Left renal cortex interstitium (tissue), 4 donors: ENCODE results near the gene CAMP. TPM values are rescaled to one million over a fixed set of nuclear protein-coding genes. Genes with fewer than 3 reads are reported as not detected.
"Not testable (repeated sequence)": the region's sequence is repeated elsewhere in the genome, so short reads cannot be mapped to it uniquely, and the experiment has no call there.

Experiments
- DNase-seq, 4 donors: peaks; one replicate each; pipeline ENCODE4 v3.0.0-alpha.2; 2013; ENCODE audit warnings: low read depth in 4 of 4, low spot score in 2 of 4, missing footprints in 1 of 4
- polyA plus RNA-seq, 4 donors: library from polyadenylated mRNA; unstranded; fragments of 120-200 nt; gene quantifications; one replicate each; pipeline ENCODE4 v1.2.1, GENCODE V29; 2013; ENCODE audit not compliant: insufficient read length in 4 of 4

Gene CAMP
- polyA plus RNA-seq, 4 donors, result 0.79 to 1.4 (median 1.2) TPM; not detected in 1

DNA sequence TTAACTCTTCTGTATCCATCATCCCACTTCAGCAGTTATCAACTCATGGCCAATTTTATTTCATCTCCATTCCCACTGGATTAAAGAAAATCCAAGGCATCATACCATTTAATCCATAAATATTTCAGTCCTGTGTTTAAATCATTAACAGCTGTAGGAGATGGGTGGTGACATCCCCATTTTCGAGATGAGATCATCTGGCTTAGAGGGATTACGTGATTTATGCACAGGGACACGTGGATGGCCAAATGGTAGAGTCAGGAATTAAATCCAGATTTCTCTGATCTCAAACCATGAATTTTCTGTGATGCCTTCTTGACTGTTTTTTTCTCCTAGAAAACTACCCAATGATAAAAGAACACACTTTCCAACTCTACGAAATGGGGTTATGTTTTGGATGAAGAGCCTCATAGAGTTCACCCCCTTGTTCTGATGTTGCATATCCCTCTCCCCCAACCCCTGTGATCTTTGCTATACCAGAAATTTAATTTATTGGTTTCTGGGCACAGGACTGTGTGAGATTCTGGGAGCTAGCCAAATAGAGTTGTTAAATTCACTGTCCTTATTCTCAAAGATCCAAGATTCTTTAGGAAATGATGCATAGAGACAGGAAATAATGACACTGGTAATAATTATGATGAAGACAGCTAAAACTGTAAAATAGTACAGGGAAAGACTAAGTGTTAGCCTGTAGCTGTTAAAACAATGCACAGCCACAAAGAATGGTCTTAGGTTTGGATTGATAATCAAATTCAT, 25.0 kb downstream of the CAMP start:
- no peak for DNase-seq

DNA sequence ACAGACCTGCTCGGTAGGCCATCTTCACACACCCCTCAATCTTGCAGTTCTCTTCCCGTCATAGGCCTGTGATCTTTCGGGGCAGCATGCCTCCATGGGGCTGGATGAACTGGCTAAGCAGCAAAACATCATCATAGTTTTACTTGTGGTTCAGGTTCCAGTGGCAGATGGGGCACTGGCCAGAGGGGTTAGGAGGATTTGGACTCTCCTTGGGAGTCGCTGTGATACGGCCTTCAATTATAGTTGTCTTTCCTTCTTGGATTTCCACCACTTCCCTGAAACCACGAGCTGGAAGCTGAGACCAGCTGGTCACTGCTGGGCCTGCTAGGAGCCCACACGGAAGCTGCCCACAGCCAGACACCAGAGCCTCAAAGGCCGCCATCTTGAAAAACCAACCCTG, 33.3 kb downstream of the CAMP start:
- DNase-seq, result no peak

DNA sequence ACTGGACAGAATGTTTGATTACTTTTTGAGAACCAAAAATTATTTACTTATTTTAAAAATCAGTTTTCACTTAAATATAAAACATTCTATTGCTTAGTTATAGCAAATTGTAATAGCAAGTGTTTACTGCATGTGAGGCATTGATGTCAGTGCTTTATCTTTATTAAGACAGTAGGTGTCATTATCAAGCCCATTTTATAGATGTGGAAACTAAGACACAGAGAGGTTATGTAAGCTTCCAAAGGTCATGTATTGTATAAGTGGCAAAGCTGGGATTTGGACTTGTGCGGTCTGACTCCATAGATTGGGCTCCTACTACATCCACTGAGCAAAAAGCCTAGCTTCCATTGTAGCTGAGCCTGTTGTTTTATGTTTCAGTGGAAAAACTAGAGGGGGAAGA, 35.2 kb downstream of the CAMP start:
- no peak for DNase-seq

DNA sequence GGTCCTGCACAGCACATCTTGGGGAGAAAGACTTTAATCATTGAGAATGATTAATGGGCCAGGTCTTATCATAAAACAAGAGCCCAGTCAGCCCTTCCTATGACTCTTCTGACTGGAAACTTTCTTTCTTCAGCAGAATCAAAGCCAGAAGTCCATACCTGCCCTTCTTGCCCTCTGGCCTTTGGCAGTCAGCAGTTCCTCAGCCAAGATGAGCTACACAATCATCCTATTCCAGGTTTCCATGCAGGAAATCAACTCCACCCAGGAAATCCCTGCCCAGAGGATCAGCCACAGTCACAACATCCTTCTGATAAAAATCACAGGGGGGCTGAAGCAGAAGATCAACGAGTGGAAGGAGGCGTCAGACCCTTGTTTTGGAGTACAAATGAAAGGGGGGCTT, 44.5 kb downstream of the CAMP start:
- DNase-seq, result no peak

DNA sequence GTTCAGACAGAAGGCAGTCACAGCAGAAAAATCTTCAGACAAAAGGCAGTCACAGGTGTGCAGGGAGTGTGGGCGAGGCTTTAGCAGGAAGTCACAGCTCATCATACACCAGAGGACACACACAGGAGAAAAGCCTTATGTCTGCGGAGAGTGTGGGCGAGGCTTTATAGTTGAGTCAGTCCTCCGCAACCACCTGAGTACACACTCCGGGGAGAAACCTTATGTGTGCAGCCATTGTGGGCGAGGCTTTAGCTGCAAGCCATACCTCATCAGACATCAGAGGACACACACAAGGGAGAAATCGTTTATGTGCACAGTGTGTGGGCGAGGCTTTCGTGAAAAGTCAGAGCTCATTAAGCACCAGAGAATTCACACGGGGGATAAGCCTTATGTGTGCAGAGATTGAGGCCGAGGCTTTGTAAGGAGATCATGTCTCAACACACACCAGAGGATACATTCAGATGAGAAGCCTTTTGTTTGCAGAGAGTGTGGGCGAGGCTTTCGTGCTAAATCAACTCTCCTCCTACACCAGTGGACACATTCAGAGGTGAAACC, 45.2 kb downstream of the CAMP start:
- no peak for DNase-seq

DNA sequence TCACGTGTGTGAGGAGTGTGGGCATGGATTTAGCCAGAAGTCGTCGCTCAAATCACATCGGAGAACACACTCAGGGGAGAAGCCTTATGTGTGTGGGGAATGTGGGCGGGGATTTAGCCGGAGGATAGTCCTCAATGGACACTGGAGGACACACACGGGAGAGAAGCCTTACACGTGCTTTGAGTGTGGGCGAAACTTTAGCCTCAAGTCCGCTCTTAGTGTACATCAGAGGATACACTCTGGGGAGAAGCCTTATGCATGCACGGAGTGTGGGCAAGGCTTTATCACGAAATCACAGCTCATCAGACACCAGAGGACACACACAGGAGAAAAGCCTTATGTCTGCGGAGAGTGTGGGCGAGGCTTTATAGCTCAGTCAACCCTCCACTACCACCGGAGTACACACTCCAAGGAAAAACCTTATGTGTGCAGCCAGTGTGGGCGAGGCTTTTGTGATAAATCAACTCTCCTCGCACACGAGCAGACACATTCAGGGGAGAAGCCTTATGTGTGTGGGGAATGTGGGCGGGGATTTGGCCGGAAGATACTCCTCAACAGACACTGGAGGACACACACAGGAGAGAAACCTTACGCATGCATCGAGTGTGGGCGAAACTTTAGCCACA, 45.8 kb downstream of the CAMP start:
- DNase-seq, result no peak

DNA sequence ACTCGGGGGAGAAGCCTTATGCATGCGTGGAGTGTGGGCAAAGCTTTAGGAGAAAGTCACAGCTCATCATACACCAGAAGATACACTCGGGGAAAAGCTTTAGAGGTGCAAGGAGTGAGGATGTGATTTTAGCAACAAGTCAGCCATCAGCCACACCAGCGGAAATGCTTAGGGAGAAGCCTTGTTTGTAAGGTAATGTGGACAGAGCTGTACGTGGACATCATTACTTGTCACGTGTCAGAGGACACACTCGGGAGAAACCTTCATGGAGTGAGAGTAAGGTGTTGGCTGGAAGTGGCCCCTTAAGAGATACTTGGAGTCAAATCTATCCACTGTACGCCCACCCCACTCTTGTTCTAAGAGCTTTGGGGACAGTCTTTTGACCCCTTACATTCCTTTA, 46.3 kb downstream of the CAMP start:
- DNase-seq, result no peak

DNA sequence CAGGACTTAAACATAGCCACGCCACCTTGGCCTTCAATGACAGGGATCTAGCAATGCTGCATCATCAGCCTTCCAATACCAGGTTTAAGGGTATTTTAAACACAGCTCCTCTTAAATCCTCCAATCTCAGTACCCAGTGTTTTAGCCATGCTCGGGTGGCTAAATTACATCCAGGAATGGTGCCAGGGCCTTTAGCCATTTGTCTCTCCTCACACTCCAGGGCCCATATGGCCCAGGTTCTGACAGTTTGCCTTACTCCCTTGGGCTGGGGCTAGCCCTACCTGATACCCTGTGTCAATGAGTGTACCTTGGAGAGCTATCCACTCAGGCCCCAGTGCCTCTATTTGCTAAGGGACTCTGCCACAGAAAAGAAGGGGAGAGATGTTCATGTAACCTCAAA, 47.0 kb downstream of the CAMP start:
- no peak for DNase-seq

DNA sequence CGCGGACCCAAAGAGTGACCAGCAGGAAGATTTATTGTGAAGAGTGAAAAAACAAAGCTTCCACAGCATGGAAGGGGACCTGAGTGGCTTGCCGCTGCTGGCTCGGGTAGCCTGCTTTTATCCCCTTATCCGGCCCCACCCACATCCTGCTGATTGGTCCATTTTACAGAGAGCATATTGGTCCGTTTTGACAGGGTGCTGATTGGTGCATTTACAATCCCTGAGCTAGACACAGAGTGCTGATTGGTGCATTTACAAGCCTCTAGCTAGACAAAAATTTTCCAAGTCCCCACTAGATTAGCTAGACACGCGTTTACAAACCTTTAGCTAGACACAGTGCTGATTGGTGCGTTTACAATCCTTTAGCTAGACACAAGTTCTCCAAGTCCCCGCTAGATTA, 47.9 kb downstream of the CAMP start:
- DNase-seq, result not testable (repeated sequence)

DNA sequence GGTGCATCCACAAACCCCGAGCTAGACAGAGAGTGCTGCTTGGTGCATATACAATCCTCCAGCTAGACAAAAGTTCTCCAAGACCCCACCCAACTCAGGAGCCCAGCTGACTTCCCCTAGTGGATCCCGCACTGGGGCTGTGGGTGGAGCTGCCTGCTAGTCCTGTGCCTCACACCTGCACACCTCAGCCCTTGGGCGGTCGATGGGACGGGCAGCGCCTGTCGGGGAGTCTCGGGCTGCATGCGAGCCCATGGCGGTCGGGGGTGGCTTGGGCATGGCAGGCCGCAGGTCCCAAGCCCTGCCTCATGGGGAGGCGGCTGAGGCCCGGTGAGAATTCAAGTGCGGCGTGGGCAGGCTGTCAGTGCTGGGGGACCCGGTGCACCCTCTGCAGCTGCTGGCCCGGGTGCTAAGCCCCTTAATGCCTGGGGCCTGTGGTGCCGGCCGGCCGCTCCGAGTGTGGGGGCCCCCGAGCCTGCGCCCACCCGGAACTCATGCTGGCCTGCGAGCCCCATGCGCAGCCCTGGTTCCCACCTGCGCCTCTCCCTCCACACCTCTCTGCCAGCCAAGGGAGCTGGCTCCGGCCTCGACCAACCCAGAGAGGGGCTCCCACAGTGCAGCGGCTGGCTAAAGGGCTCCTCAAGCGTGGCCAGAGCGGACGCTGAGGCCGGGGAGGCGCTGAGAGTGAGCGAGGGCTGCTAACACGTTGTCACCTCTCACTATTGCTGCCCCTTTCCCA, 48.6 kb downstream of the CAMP start:
- no peak for DNase-seq

DNA sequence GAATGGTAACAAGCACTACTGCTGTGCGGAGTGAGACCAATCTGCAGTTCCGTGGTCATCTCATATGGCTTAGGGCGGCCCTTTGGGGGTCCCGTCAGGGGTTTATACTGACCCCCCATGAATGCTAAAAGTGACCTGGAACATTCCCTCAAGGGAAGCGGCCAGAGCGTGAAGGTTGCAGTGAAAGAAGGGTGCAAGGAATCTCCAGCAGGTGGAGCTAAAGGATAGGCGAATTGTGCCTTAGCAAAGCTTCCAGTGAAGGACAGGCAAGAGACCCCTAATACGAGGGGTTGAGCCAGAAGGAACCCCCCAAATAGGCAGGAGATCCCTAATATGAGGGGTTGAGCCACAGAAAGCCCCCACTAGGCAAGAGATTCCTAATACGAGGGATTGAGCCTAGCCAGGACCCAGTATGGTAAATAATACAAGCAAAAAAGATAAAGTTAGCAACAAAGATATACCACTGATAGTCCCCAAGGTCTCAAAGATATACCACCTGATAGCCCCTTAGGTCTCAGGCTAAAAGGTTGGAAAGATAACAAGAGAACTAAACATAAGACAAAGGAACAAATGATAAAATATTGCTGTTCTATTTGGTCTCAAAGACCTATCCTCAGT, 50.4 kb downstream of the CAMP start:
- DNase-seq, result peak in 3 of 4 donors; percentile 46 to 66 (median 48)

DNA sequence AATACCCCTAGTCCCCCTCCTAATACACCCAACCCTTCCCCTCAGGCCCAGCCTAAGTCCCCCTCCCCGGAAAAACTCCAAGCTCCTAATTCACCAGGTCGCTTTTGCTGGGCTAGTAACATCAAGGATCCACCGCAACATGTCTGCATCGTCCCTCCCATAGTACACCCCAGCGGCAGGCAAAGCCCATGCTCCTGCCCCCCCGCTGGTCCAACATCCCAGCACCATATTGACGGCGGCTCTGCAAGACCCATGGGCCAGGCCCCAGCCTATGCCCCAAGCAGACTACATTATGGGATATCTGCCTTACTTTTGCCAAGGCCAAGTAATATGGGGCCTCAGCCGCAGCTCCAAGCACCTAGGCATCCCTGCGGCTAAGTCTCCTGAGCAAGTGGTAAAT, 51.2 kb downstream of the CAMP start:
- DNase-seq, result no peak

Other genes starting within 250 kb of the CAMP start
- gene MAP4, start 207.1 kb upstream of the CAMP start, polyA plus RNA-seq, result 100 to 1,000 TPM; 165 to 180 (median 176) TPM
- gene CDC25A, start 35.1 kb upstream of the CAMP start, polyA plus RNA-seq, result 10 to 100 TPM in 3 of 4 donors, 1 to 10 TPM in 1; 9.7 to 12.3 (median 10.6) TPM
- gene ZNF589, start 17.6 kb downstream of the CAMP start, polyA plus RNA-seq, result 10 to 100 TPM; 12.8 to 19.2 (median 16.8) TPM
- 10 to 100 TPM; 29.4 to 40.1 (median 32.7) TPM for gene NME6, start 77.9 kb downstream of the CAMP start, polyA plus RNA-seq
- under 1 TPM in 3 of 4 donors, not detected in 1; 0.31 to 0.68 (median 0.55) TPM for gene SPINK8, start 110.2 kb downstream of the CAMP start, polyA plus RNA-seq
- under 1 TPM; 0.11 to 0.99 (median 0.50) TPM for gene FBXW12, start 148.7 kb downstream of the CAMP start, polyA plus RNA-seq
- gene PLXNB1, start 206.6 kb downstream of the CAMP start, polyA plus RNA-seq, result 100 to 1,000 TPM; 137 to 247 (median 190) TPM
- 10 to 100 TPM; 23.8 to 30.0 (median 27.2) TPM for gene CCDC51, start 216.6 kb downstream of the CAMP start, polyA plus RNA-seq
- 100 to 1,000 TPM; 279 to 369 (median 294) TPM for gene TMA7, start 216.8 kb downstream of the CAMP start, polyA plus RNA-seq
- 10 to 100 TPM; 12.0 to 15.5 (median 13.8) TPM for gene ATRIP, start 223.2 kb downstream of the CAMP start, polyA plus RNA-seq